Body of pancreas (tissue), 4 donors: ENCODE measurements around the gene UBE3B.

Experiments
- POLR2A ChIP-seq, 3 donors: fragments of 450-650 bp; IDR thresholded peaks; one replicate each; pipeline ENCODE4 v1.6.1; 2016; ENCODE audit warnings: antibody characterized with exemption in 3 of 3, mild to moderate bottlenecking in 2 of 3
- TF ChIP-seq, protein P1 (sequence below), 7 experiments: fragments of 450-650 bp in 4 of 7; fragments of 200-600 bp in 3 of 7; sonication (generic) in 3 of 7; IDR thresholded peaks; one replicate each; pipeline ENCODE4 v1.5.1; 2016 to 2019; ENCODE audit warnings: antibody characterized with exemption in 7 of 7

DNA sequence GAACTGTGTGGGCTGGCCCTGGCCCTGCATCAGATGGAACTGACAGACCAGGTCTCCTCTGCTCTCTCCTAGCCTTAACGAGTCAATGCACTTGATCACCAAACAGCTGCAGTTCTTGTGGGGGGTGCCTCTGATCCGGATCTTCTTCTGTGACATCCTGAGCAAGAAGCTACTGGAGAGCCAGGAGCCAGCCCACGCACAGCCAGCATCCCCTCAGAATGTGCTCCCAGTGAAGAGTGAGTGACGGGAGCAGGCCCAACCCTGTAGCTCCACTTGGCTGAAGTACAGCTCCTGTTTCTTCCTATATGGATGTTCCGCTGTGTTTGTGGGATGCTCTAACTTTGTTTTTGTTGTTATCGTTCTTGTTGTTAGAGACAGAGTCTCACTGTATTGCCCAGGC is 23.9 kb downstream of the UBE3B start:
- TF ChIP-seq, protein P1, sequence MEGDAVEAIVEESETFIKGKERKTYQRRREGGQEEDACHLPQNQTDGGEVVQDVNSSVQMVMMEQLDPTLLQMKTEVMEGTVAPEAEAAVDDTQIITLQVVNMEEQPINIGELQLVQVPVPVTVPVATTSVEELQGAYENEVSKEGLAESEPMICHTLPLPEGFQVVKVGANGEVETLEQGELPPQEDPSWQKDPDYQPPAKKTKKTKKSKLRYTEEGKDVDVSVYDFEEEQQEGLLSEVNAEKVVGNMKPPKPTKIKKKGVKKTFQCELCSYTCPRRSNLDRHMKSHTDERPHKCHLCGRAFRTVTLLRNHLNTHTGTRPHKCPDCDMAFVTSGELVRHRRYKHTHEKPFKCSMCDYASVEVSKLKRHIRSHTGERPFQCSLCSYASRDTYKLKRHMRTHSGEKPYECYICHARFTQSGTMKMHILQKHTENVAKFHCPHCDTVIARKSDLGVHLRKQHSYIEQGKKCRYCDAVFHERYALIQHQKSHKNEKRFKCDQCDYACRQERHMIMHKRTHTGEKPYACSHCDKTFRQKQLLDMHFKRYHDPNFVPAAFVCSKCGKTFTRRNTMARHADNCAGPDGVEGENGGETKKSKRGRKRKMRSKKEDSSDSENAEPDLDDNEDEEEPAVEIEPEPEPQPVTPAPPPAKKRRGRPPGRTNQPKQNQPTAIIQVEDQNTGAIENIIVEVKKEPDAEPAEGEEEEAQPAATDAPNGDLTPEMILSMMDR (IDR thresholded peaks at IDR 0.05): no peak
- no peak for TF ChIP-seq POLR2A (IDR thresholded peaks at IDR 0.05)
